KBM-7 (cell line): Measurements from ENCODE around the gene KCNK15.
A peak's percentile ranks its signal among the peaks of the same experiment; 100 is the strongest.

ENCODE experiments used
- DNase-seq: peaks from one replicate; pipeline ENCODE4 v3.0.0-alpha.2; 2015
- in situ Hi-C: fragments of 300-500 bp; cut with MboI; formaldehyde crosslinking; loops from 2 replicates; pipeline ENCODE4 v1.14.3; 2020; ENCODE audit warnings: low sequenced_read_pairs, low pct_unique_long_range_greater_than_20kb, mixed read lengths

The KCNK15 gene

GRCh38 chr20:44773070-44773829 lies 27.6 kb downstream of the KCNK15 start:
- in situ Hi-C loops: no loop called here
- DNase-seq: no peak

GRCh38 chr20:44776980-44777379 lies 31.3 kb downstream of the KCNK15 start:
- in situ Hi-C loops: no loop called here
- DNase-seq: peak; percentile 18

GRCh38 chr20:44780226-44780625 lies 34.6 kb downstream of the KCNK15 start:
- in situ Hi-C loops: no loop called here
- peak; percentile 42 for DNase-seq

- in situ Hi-C loops: no loop called here
- DNase-seq: no peak
These were observed 35.5 kb downstream of the KCNK15 start for GRCh38 chr20:44781118-44781517.

GRCh38 chr20:44781791-44782190 lies 36.1 kb downstream of the KCNK15 start:
- in situ Hi-C loops: no loop called here
- no peak for DNase-seq

GRCh38 chr20:44784688-44785087 lies 39.0 kb downstream of the KCNK15 start:
- in situ Hi-C loops: no loop called here
- no peak for DNase-seq

- no peak for DNase-seq
- in situ Hi-C loops: no loop called here
These were observed 40.1 kb downstream of the KCNK15 start for GRCh38 chr20:44785768-44786167.

- in situ Hi-C loops: no loop called here
- DNase-seq: no peak
These were observed 41.6 kb downstream of the KCNK15 start for GRCh38 chr20:44787299-44787698.

GRCh38 chr20:44788706-44789456 lies 43.2 kb downstream of the KCNK15 start:
- in situ Hi-C loops: no loop called here
- no peak for DNase-seq

- in situ Hi-C loops: no loop called here
These were observed 45.2 kb downstream of the KCNK15 start for GRCh38 chr20:44790638-44791393.

GRCh38 chr20:44792796-44793195 lies 47.1 kb downstream of the KCNK15 start:
- no peak for DNase-seq
- in situ Hi-C loops: no loop called here

More at GRCh38 chr20:44790638-44791393, 45.2 kb downstream of the KCNK15 start:
- no peak for DNase-seq

GRCh38 chr20:44795836-44796235 lies 50.2 kb downstream of the KCNK15 start:
- no peak for DNase-seq
- in situ Hi-C loops: no loop called here

- in situ Hi-C loops: no loop called here
- DNase-seq: no peak
These were observed 50.6 kb downstream of the KCNK15 start for GRCh38 chr20:44796311-44796710.

GRCh38 chr20:44796758-44797457 lies 51.2 kb downstream of the KCNK15 start:
- in situ Hi-C loops: no loop called here
- no peak for DNase-seq

- DNase-seq: no peak
- in situ Hi-C loops: no loop called here
These were observed 54.0 kb downstream of the KCNK15 start for GRCh38 chr20:44799691-44800090.

- peak; percentile 50 for DNase-seq
- in situ Hi-C loops: no loop called here
These were observed 54.9 kb downstream of the KCNK15 start for GRCh38 chr20:44800391-44801046.
